Caco-2 (cell line): ENCODE data around the gene CREBBP. TPM values are rescaled to one million over a fixed set of nuclear protein-coding genes. Genes with fewer than 3 reads are reported as not detected.

ENCODE experiments used
- BruUV-seq: library from RNA; stranded (reverse); fragments of 400-500 nt; replicated peaks from 2 replicates; lab custom pipeline; 2021; lab: Mats Ljungman, UMichigan
- CTCF ChIA-PET: fragments of 300-600 bp; sonication (Branson Sonifier 250); formaldehyde crosslinking; loops from one replicate; lab custom pipeline; 2022; ENCODE audit warnings: antibody characterized with exemption; lab: Charles Lee
- POLR2A ChIA-PET: fragments of 300-600 bp; sonication (Branson Sonifier 250); formaldehyde crosslinking; loops from one replicate; lab custom pipeline; 2022; ENCODE audit warnings: antibody characterized with exemption; lab: Charles Lee
- DNase-seq, 2 experiments: peaks; one replicate each; pipeline versions ENCODE4 v3.0.0 to v3.0.0-alpha.2; 2020 to 2022
- H3K27me3 ChIP-seq: replicated peaks from 2 replicates; pipeline ENCODE4 v1.6.0; 2011; ENCODE audit warnings: low read length; ENCODE audit not compliant: control insufficient read depth, insufficient read depth
- H3K36me3 ChIP-seq: 2 replicates; pipeline ENCODE4 v1.5.1; 2011; ENCODE audit warnings: low read length; ENCODE audit not compliant: control insufficient read depth, insufficient read depth
- H3K4me1 ChIP-seq: fragments of 250-450 bp; sonication (Bioruptor Pico); 2 replicates; pipeline ENCODE4 v1.5.1; 2020; ENCODE audit warnings: mild to moderate bottlenecking
- H3K4me3 ChIP-seq: 2 replicates; pipeline ENCODE4 v1.5.1; 2011; ENCODE audit warnings: low read depth, mild to moderate bottlenecking, control low read depth, low read length
- H3K9me3 ChIP-seq: fragments of 250-450 bp; sonication (Bioruptor Pico); 2 replicates; pipeline ENCODE4 v1.5.1; 2020; ENCODE audit warnings: mild to moderate bottlenecking, moderate library complexity
- H3K27ac Mint-ChIP-seq: one replicate; pipeline ENCODE4 v1.8.0; 2022; ENCODE audit warnings: mixed read lengths; ENCODE audit not compliant: unreplicated experiment
- H3K27me3 Mint-ChIP-seq: one replicate; pipeline ENCODE4 v1.8.0; 2022; ENCODE audit warnings: mixed read lengths; ENCODE audit not compliant: insufficient read depth, unreplicated experiment
- H3K36me3 Mint-ChIP-seq: one replicate; pipeline ENCODE4 v1.8.0; 2022; ENCODE audit warnings: mild to moderate bottlenecking, mixed read lengths; ENCODE audit not compliant: insufficient read depth, unreplicated experiment
- H3K4me1 Mint-ChIP-seq: one replicate; pipeline ENCODE4 v1.8.0; 2022; ENCODE audit warnings: low read depth, mixed read lengths; ENCODE audit not compliant: unreplicated experiment
- H3K4me3 Mint-ChIP-seq: one replicate; pipeline ENCODE4 v1.8.0; 2022; ENCODE audit warnings: mild to moderate bottlenecking, moderate library complexity, mixed read lengths; ENCODE audit not compliant: unreplicated experiment
- H3K9me3 Mint-ChIP-seq: one replicate; pipeline ENCODE4 v1.8.0; 2022; ENCODE audit warnings: mixed read lengths; ENCODE audit not compliant: unreplicated experiment
- CTCF ChIP-seq, 2 experiments: fragments of 200-600 bp in 1 of 2; IDR thresholded peaks; 1 replicate in 1 of 2; 2 replicates in 1 of 2; pipeline versions ENCODE4 v1.5.1 to v1.8.0; 2011 to 2022; ENCODE audit warnings: antibody characterized with exemption in 1 of 2, control low read depth in 1 of 2, inconsistent platforms in 1 of 2, low read depth in 1 of 2, low read length in 1 of 2, mild to moderate bottlenecking in 1 of 2, moderate library complexity in 1 of 2; ENCODE audit not compliant: insufficient read depth in 1 of 2, severe bottlenecking in 1 of 2, unreplicated experiment in 1 of 2
- intact Hi-C: fragments of 100-400 bp; cut with micrococcal nuclease; formaldehyde crosslinking; loops from one replicate; pipeline ENCODE4 v1.10.0; 2022; ENCODE audit not compliant: unreplicated experiment
- total RNA-seq: library from RNA; stranded (reverse); gene quantifications from 2 replicates; pipeline ENCODE4 v1.2.3, GENCODE V29; 2022

The CREBBP gene
- total RNA-seq, 1 experiment from 2014 or later, result 65.3 TPM

DNA sequence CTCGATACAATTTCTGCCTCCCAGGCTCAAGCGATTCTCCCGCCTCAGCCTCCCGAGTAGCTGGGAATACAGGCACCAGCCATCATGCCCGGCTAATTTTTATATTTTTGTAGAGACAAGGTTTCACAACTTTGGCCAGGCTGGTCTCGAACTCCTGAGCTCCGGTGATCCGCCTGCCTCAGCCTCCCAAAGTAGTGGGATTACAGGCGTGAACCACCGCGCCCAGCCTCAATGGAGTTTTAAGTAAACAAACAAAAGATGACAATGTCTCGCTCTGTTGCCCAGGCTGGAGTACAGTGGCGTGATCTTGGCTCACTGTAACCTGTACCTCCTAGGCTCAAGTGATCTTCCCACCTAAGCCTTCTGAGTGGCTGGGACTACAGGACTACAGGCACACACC lies 110.6 kb downstream of the CREBBP start:
- H3K4me1 Mint-ChIP-seq, result no peaks in the 10 kb centered on the region
- ChIA-PET CTCF (no interaction called here), POLR2A (no interaction called here)
- H3K27me3 Mint-ChIP-seq, result no peaks in the 10 kb centered on the region
- DNase-seq, result no peak
- no TSS peak for BruUV-seq
- H3K27ac Mint-ChIP-seq, result no peak overlapping the region
- Histone ChIP-seq H3K27me3 (no peaks in the 10 kb centered on the region), H3K9me3 (no peaks in the 10 kb centered on the region), H3K4me1 (no peaks in the 10 kb centered on the region), H3K4me3 (no peak overlapping the region), H3K36me3 (peaks cover 2% of the 10 kb centered on the region)
- TF ChIP-seq CTCF (IDR thresholded peaks at IDR 0.05; ENCODE audit: insufficient read depth in 1 of 2, low read depth in 1 of 2, low read length in 1 of 2, severe bottlenecking in 1 of 2, unreplicated experiment in 1 of 2), result no peak
- no peak overlapping the region for H3K4me3 Mint-ChIP-seq
- H3K36me3 Mint-ChIP-seq, result peaks cover 68% of the 10 kb centered on the region
- intact Hi-C loops, result no loop called here
- H3K9me3 Mint-ChIP-seq, result no peaks in the 10 kb centered on the region

DNA sequence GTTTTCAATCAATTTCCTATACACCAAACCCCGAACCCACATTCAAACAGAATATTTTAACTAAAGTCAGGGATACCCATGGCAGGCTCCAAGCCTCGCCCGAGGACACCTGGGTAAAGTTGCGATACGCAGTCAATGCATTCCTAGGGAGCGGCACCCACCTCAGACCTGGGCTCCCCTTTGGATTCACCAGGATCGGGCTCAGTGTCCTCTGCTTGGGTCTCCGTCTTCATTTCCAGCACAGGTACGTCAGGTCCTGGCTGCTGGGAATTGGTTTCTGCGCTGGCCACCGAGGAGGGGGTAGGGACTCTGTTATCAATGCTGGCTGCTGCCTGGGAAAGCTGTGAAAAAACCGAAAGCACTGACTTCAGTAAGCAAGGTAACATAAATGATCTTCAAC lies 111.5 kb downstream of the CREBBP start:
- H3K4me3 Mint-ChIP-seq, result no peak overlapping the region
- Histone ChIP-seq H3K9me3 (no peaks in the 10 kb centered on the region), H3K4me3 (no peak overlapping the region), H3K36me3 (peaks cover 2% of the 10 kb centered on the region), H3K4me1 (no peaks in the 10 kb centered on the region), H3K27me3 (no peaks in the 10 kb centered on the region)
- no TSS peak for BruUV-seq
- H3K9me3 Mint-ChIP-seq, result no peaks in the 10 kb centered on the region
- H3K27ac Mint-ChIP-seq, result no peak overlapping the region
- H3K4me1 Mint-ChIP-seq, result no peaks in the 10 kb centered on the region
- CTCF ChIA-PET, result no interaction called here
- TF ChIP-seq CTCF (IDR thresholded peaks at IDR 0.05; ENCODE audit: insufficient read depth in 1 of 2, low read depth in 1 of 2, low read length in 1 of 2, severe bottlenecking in 1 of 2, unreplicated experiment in 1 of 2), result no peak
- POLR2A ChIA-PET, result interaction anchor here (0.6 kb wide), 1 partner anchor 11 kb away, joined by 4 read pairs; no protein-coding TSS in a partner anchor
- H3K36me3 Mint-ChIP-seq, result peaks cover 74% of the 10 kb centered on the region
- intact Hi-C loops, result no loop called here
- no peaks in the 10 kb centered on the region for H3K27me3 Mint-ChIP-seq
- no peak for DNase-seq

- ChIA-PET POLR2A (no interaction called here), CTCF (no interaction called here)
- no peaks in the 10 kb centered on the region for H3K9me3 Mint-ChIP-seq
- no peaks in the 10 kb centered on the region for H3K27me3 Mint-ChIP-seq
- no peaks in the 10 kb centered on the region for H3K4me1 Mint-ChIP-seq
- TF ChIP-seq CTCF (IDR thresholded peaks at IDR 0.05; ENCODE audit: insufficient read depth in 1 of 2, low read depth in 1 of 2, low read length in 1 of 2, severe bottlenecking in 1 of 2, unreplicated experiment in 1 of 2), result no peak
- Histone ChIP-seq H3K9me3 (no peaks in the 10 kb centered on the region), H3K4me3 (no peak overlapping the region), H3K36me3 (peaks cover 2% of the 10 kb centered on the region), H3K4me1 (no peaks in the 10 kb centered on the region), H3K27me3 (no peaks in the 10 kb centered on the region)
- H3K27ac Mint-ChIP-seq, result no peak overlapping the region
- intact Hi-C loops, result no loop called here
- BruUV-seq, result no TSS peak
- peaks cover 65% of the 10 kb centered on the region for H3K36me3 Mint-ChIP-seq
- no peak overlapping the region for H3K4me3 Mint-ChIP-seq
- DNase-seq, result no peak
Observed at GRCh38 chr16:3767333-3767986, 113.1 kb downstream of the CREBBP start.
